Osteoblast (primary cell): Measurements from ENCODE around the gene UBE2D4. TPM values are rescaled to one million over a fixed set of nuclear protein-coding genes. Genes with fewer than 3 reads are reported as not detected.
A peak's percentile ranks its signal among the peaks of the same experiment; 100 is the strongest.

Experiments
- DNase-seq: peaks from one replicate; pipeline ENCODE4 v3.0.0; 2011; ENCODE audit warnings: low spot score, mixed read lengths; ENCODE audit not compliant: insufficient read length; ENCODE audit errors: missing footprints
- H2AFZ ChIP-seq: 2 replicates; pipeline ENCODE4 v1.6.0; 2011; ENCODE audit warnings: mild to moderate bottlenecking, low read length
- H3K27ac ChIP-seq: 2 replicates; pipeline ENCODE4 v1.5.1; 2011; ENCODE audit warnings: mild to moderate bottlenecking, low read depth, low read length, moderate library complexity
- H3K27me3 ChIP-seq: 2 replicates; pipeline ENCODE4 v1.6.0; 2012; ENCODE audit warnings: mild to moderate bottlenecking, control low read depth, inconsistent platforms, low read length, moderate library complexity; ENCODE audit not compliant: insufficient read depth
- H3K36me3 ChIP-seq: 2 replicates; pipeline ENCODE4 v1.5.1; 2011; ENCODE audit warnings: mild to moderate bottlenecking, low read length, control low read depth, moderate library complexity; ENCODE audit not compliant: insufficient read depth
- H3K4me1 ChIP-seq: 2 replicates; pipeline ENCODE4 v1.5.1; 2011; ENCODE audit warnings: mild to moderate bottlenecking, low read length, control low read depth, moderate library complexity; ENCODE audit not compliant: insufficient read depth
- H3K4me2 ChIP-seq: 2 replicates; pipeline ENCODE4 v1.6.0; 2011; ENCODE audit warnings: mild to moderate bottlenecking, low read length; ENCODE audit not compliant: insufficient read depth
- H3K4me3 ChIP-seq: fragments of 200-600 bp; sonication (generic); 3 replicates; pipeline ENCODE4 v1.5.1; 2012; ENCODE audit warnings: mild to moderate bottlenecking, low read length, inconsistent platforms; ENCODE audit not compliant: insufficient read depth
- H3K79me2 ChIP-seq: 2 replicates; pipeline ENCODE4 v1.6.0; 2012; ENCODE audit warnings: mild to moderate bottlenecking, low read length, control low read depth, inconsistent platforms; ENCODE audit not compliant: insufficient read depth
- H3K9me3 ChIP-seq: 2 replicates; pipeline ENCODE4 v1.5.1; 2011; ENCODE audit warnings: low read depth, low read length, control low read depth
- H4K20me1 ChIP-seq: 2 replicates; pipeline ENCODE4 v1.6.0; 2012; ENCODE audit warnings: mild to moderate bottlenecking, low read length, control low read depth; ENCODE audit not compliant: insufficient read depth
- total RNA-seq: library from RNA; depleted of rRNA; stranded (reverse); fragments of >200 nt; gene quantifications from 2 replicates; pipeline ENCODE4 v1.2.3, GENCODE V29; 2012
- TF ChIP-seq, protein P1 (sequence below): IDR thresholded peaks from 2 replicates; pipeline ENCODE4 v1.5.1; 2011; ENCODE audit warnings: mild to moderate bottlenecking, low read depth, low read length, moderate library complexity; ENCODE audit errors: extremely low read depth

Gene UBE2D4
- total RNA-seq, 1 donor: 19.2 TPM

DNA sequence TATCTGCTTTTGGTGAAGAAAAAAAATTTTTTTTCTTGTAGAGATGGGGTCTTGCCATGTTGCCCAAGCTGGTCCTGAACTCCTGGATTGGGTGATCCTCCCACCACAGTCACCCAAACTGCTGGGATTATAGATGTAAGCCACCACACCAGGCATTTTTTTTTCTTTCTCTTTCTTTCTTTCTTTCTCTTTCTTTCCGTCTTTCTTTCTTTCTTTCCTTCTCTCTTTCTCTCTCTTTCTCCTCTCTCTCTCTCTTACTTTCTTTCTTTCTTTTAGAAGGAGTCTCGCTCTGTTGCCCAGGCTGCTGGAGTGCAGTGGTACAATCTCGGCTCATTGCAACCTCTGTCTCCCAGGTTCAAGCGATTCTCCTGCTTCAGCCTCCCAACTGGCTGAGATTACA, 3.5 kb upstream of the UBE2D4 start:
- Histone ChIP-seq H3K79me2 (no peaks in the 10 kb centered on the region), H3K4me1 (peaks cover 10% of the 10 kb centered on the region), H3K36me3 (no peaks in the 10 kb centered on the region), H3K27me3 (no peaks in the 10 kb centered on the region), H2AFZ (no peak overlapping the region), H3K9me3 (no peaks in the 10 kb centered on the region), H3K27ac (no peak overlapping the region), H3K4me3 (no peak overlapping the region), H4K20me1 (no peaks in the 10 kb centered on the region), H3K4me2 (no peak overlapping the region)
- TF ChIP-seq, protein P1, sequence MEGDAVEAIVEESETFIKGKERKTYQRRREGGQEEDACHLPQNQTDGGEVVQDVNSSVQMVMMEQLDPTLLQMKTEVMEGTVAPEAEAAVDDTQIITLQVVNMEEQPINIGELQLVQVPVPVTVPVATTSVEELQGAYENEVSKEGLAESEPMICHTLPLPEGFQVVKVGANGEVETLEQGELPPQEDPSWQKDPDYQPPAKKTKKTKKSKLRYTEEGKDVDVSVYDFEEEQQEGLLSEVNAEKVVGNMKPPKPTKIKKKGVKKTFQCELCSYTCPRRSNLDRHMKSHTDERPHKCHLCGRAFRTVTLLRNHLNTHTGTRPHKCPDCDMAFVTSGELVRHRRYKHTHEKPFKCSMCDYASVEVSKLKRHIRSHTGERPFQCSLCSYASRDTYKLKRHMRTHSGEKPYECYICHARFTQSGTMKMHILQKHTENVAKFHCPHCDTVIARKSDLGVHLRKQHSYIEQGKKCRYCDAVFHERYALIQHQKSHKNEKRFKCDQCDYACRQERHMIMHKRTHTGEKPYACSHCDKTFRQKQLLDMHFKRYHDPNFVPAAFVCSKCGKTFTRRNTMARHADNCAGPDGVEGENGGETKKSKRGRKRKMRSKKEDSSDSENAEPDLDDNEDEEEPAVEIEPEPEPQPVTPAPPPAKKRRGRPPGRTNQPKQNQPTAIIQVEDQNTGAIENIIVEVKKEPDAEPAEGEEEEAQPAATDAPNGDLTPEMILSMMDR: no peak
- DNase-seq: no peak

DNA sequence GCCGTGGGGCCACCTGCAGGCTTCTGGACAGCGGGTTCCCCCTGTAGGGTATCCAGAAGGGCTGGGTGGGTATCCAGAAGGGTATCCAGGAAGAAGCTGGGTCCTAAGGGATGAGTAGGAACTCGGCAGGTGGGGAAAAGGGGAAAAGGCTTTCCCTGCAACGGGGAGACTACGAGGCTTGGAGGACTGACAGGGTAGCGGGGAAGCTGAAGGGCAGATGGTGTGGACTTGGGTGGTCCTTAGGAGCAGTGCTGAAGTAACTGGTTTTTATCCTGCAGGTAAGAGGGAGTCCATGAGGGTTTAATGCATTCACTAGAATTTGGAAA, 525 bp downstream of the UBE2D4 start:
- Histone ChIP-seq H3K27ac (peak overlapping the region; percentile 78), H3K27me3 (no peaks in the 10 kb centered on the region), H3K9me3 (no peaks in the 10 kb centered on the region), H2AFZ (peak overlapping the region; percentile 98), H3K36me3 (no peaks in the 10 kb centered on the region), H3K4me2 (peak overlapping the region; percentile 100), H3K4me3 (peak overlapping the region; percentile 82), H3K4me1 (peaks cover 10% of the 10 kb centered on the region), H4K20me1 (no peaks in the 10 kb centered on the region), H3K79me2 (no peaks in the 10 kb centered on the region)
- DNase-seq: no peak
- TF ChIP-seq, protein P1: no peak

DNA sequence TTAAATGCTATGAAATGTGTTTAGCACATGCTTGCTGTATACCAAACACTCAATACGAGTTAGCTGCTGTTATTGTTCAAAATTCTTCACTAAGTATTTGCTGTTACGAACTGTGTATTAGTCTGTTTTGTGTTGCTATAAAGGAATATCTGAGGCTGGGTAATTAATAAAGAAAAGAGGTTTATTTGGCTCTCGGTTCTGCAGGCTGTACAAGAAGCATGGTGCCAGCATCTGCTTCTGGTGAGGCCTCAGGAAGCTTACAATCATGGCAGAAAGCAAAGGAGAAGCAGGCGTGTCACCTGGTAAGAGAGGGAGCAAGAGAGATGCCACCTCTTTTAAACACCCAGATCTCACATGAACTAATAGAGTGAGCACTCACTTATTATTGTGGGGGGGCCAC, 1.6 kb downstream of the UBE2D4 start:
- Histone ChIP-seq H3K36me3 (no peaks in the 10 kb centered on the region), H3K9me3 (no peaks in the 10 kb centered on the region), H2AFZ (no peak overlapping the region), H3K4me2 (no peak overlapping the region), H3K79me2 (no peaks in the 10 kb centered on the region), H3K27me3 (no peaks in the 10 kb centered on the region), H4K20me1 (no peaks in the 10 kb centered on the region), H3K4me1 (peaks cover 10% of the 10 kb centered on the region), H3K4me3 (no peak overlapping the region), H3K27ac (no peak overlapping the region)
- TF ChIP-seq, protein P1: no peak
- no peak for DNase-seq

DNA sequence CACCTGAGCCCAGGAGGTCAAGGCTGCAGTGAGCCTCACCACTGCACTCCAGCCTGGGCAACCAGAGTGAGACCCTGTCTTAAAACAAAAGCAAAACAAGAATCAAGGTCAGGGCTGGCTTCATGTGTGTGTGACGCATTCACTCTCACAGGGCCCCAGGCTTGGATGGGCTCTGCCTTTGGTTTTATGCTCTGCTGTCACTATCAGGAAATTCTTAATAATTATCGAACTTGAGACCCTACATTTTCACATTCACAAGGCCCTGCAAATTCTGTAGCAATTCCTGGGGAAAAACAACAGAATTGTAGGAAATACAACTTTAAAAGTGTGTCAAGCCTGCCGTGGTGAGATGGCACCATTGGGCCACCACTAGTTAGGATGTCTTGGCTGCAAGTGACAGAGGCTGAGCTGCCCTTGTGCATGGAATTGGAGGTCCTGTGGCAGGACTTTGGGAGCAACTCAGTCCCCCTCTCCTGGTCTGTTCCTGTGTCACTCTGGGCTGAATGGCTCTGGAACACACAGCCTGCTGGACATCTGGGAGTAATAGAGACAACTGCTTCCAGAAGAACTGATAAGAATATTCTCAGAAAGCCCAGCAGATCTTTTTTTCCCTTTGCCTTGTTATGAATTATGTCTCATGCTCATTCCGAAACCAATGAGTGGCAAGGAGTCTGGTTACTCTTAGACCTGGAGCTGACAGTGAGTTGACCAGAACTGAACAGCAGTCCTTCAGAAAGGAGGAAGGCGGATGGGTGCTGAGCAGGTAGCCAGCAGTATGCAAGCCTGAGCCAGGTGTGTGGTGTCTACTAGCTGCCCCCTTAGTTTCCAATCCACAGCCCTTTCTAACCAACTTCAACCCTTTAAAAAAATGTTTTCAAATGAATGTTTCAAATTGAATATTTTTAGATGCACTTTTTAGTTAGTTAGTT, 3.6 kb downstream of the UBE2D4 start:
- Histone ChIP-seq H2AFZ (no peak overlapping the region), H3K9me3 (no peaks in the 10 kb centered on the region), H3K27me3 (no peaks in the 10 kb centered on the region), H3K79me2 (no peaks in the 10 kb centered on the region), H4K20me1 (no peaks in the 10 kb centered on the region), H3K4me3 (no peak overlapping the region), H3K4me1 (peaks cover 10% of the 10 kb centered on the region), H3K4me2 (no peak overlapping the region), H3K36me3 (no peaks in the 10 kb centered on the region), H3K27ac (no peak overlapping the region)
- peak; percentile 41 for DNase-seq
- TF ChIP-seq, protein P1: no peak
